Mesenchymal stem cell (in vitro differentiated cells and primary cell): Measurements from ENCODE around the gene WDR55. TPM values are rescaled to one million over a fixed set of nuclear protein-coding genes. Genes with fewer than 3 reads are reported as not detected.
A peak's percentile ranks its signal among the peaks of the same experiment; 100 is the strongest.
"Not testable (repeated sequence)": the region's sequence is repeated elsewhere in the genome, so short reads cannot be mapped to it uniquely, and the experiment has no call there.

ENCODE experiments used
- DNase-seq: peaks from one replicate; pipeline ENCODE4 v3.0.0-alpha.2; 2013
- H2AFZ ChIP-seq: one replicate; pipeline ENCODE4 v1.6.1; 2013; ENCODE audit warnings: low read depth, mild to moderate bottlenecking, control low read depth, inconsistent platforms, low read length, moderate library complexity
- H2AK5ac ChIP-seq: 2 replicates; pipeline ENCODE4 v1.6.1; 2013; ENCODE audit warnings: low read length, moderate library complexity, mild to moderate bottlenecking, inconsistent platforms; ENCODE audit not compliant: severe bottlenecking
- H2BK120ac ChIP-seq: one replicate; pipeline ENCODE4 v1.6.1; 2013; ENCODE audit warnings: low read depth, mild to moderate bottlenecking, inconsistent platforms, low read length, moderate library complexity
- H2BK12ac ChIP-seq, 2 experiments: one replicate each; pipeline ENCODE4 v1.6.1; 2013; ENCODE audit warnings: inconsistent platforms in 2 of 2, low read length in 2 of 2, mild to moderate bottlenecking in 2 of 2, moderate library complexity in 2 of 2, control low read depth in 1 of 2
- H2BK15ac ChIP-seq: one replicate; pipeline ENCODE4 v1.6.1; 2013; ENCODE audit warnings: mild to moderate bottlenecking, low read depth, inconsistent platforms; ENCODE audit not compliant: poor library complexity, severe bottlenecking
- H2BK5ac ChIP-seq: 2 replicates; pipeline ENCODE4 v1.6.1; 2013; ENCODE audit warnings: low read depth, mild to moderate bottlenecking, low read length, control low read depth, inconsistent platforms; ENCODE audit not compliant: poor library complexity, severe bottlenecking
- H3K14ac ChIP-seq, 2 experiments: one replicate each; pipeline ENCODE4 v1.6.1; 2013; ENCODE audit warnings: inconsistent platforms in 2 of 2, low read length in 2 of 2, control low read depth in 1 of 2, mild to moderate bottlenecking in 1 of 2, moderate library complexity in 1 of 2
- H3K18ac ChIP-seq, 2 experiments: one replicate each; pipeline ENCODE4 v1.6.1; 2013; ENCODE audit warnings: inconsistent platforms in 2 of 2, low read length in 2 of 2, control low read depth in 1 of 2, low read depth in 1 of 2, mild to moderate bottlenecking in 1 of 2
- H3K23ac ChIP-seq, 2 experiments: one replicate each; pipeline ENCODE4 v1.6.1; 2013; ENCODE audit warnings: inconsistent platforms in 2 of 2, low read length in 2 of 2, mild to moderate bottlenecking in 2 of 2, moderate library complexity in 2 of 2, control low read depth in 1 of 2
- H3K27ac ChIP-seq: 2 replicates; pipeline ENCODE4 v1.5.1; 2013; ENCODE audit warnings: mild to moderate bottlenecking, moderate library complexity, low read length, control low read depth, inconsistent platforms; ENCODE audit not compliant: poor library complexity, severe bottlenecking
- H3K27me3 ChIP-seq, 2 experiments: 2 replicates each; pipeline versions ENCODE4 v1.6.1 to v1.7.0; 2013; ENCODE audit warnings: low read length in 2 of 2, mild to moderate bottlenecking in 2 of 2, moderate library complexity in 2 of 2, control low read depth in 1 of 2, inconsistent platforms in 1 of 2; ENCODE audit not compliant: control insufficient read depth in 1 of 2, insufficient read depth in 1 of 2
- H3K36me3 ChIP-seq, 2 experiments: 2 replicates each; pipeline versions ENCODE4 v1.6.1 to v1.7.0; 2013; ENCODE audit warnings: low read length in 2 of 2, control low read depth in 1 of 2, inconsistent platforms in 1 of 2, low read depth in 1 of 2, mild to moderate bottlenecking in 1 of 2; ENCODE audit not compliant: insufficient read depth in 2 of 2, control insufficient read depth in 1 of 2
- H3K4ac ChIP-seq, 2 experiments: one replicate each; pipeline ENCODE4 v1.6.1; 2013; ENCODE audit warnings: inconsistent platforms in 2 of 2, low read length in 2 of 2, mild to moderate bottlenecking in 2 of 2, moderate library complexity in 2 of 2, control low read depth in 1 of 2, low read depth in 1 of 2
- H3K4me1 ChIP-seq: 2 replicates; pipeline ENCODE4 v1.6.1; 2013; ENCODE audit warnings: low read depth, low read length, control low read depth; ENCODE audit not compliant: control insufficient read depth, insufficient read depth
- H3K4me2 ChIP-seq: 2 replicates; pipeline ENCODE4 v1.6.1; 2013; ENCODE audit warnings: low read length, mild to moderate bottlenecking, inconsistent platforms; ENCODE audit not compliant: poor library complexity, severe bottlenecking
- H3K4me3 ChIP-seq, 2 experiments: 2 replicates each; pipeline versions ENCODE4 v1.5.1 to v1.7.0; 2013; ENCODE audit warnings: low read length in 2 of 2, mild to moderate bottlenecking in 2 of 2, control low read depth in 1 of 2, low read depth in 1 of 2; ENCODE audit not compliant: insufficient read depth in 1 of 2
- H3K79me1 ChIP-seq: replicated peaks from 2 replicates; pipeline ENCODE4 v1.6.1; 2013; ENCODE audit warnings: mild to moderate bottlenecking, control low read depth, low read length, inconsistent platforms; ENCODE audit not compliant: poor library complexity, severe bottlenecking
- H3K9ac ChIP-seq: 2 replicates; pipeline ENCODE4 v1.7.0; 2013; ENCODE audit warnings: mild to moderate bottlenecking, low read length, moderate library complexity
- H3K9me3 ChIP-seq: 2 replicates; pipeline ENCODE4 v1.7.0; 2013; ENCODE audit warnings: mild to moderate bottlenecking, low read length; ENCODE audit not compliant: control insufficient read depth
- H4K8ac ChIP-seq: one replicate; pipeline ENCODE4 v1.6.1; 2013; ENCODE audit warnings: inconsistent platforms, mild to moderate bottlenecking, low read length, moderate library complexity
- H4K91ac ChIP-seq: one replicate; pipeline ENCODE4 v1.6.1; 2013; ENCODE audit warnings: mild to moderate bottlenecking, low read length, inconsistent platforms
- WGBS: methylation state at CpG from one replicate; pipeline ENCODE4 v1.1.7; 2013; ENCODE audit warnings: mixed read lengths; 5-methylcytosine and 5-hydroxymethylcytosine counted together
- polyA plus RNA-seq, 2 experiments: library from polyadenylated mRNA; stranded (reverse); fragments of 200-250 nt; gene quantifications; one replicate each; pipeline ENCODE4 v1.2.3, GENCODE V29; 2013

The WDR55 gene, protein sequence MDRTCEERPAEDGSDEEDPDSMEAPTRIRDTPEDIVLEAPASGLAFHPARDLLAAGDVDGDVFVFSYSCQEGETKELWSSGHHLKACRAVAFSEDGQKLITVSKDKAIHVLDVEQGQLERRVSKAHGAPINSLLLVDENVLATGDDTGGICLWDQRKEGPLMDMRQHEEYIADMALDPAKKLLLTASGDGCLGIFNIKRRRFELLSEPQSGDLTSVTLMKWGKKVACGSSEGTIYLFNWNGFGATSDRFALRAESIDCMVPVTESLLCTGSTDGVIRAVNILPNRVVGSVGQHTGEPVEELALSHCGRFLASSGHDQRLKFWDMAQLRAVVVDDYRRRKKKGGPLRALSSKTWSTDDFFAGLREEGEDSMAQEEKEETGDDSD
- polyA plus RNA-seq (2013, experiment 1 of 2) = 16.7 TPM
- polyA plus RNA-seq (2013, experiment 2 of 2) = 16.7 TPM

DNA sequence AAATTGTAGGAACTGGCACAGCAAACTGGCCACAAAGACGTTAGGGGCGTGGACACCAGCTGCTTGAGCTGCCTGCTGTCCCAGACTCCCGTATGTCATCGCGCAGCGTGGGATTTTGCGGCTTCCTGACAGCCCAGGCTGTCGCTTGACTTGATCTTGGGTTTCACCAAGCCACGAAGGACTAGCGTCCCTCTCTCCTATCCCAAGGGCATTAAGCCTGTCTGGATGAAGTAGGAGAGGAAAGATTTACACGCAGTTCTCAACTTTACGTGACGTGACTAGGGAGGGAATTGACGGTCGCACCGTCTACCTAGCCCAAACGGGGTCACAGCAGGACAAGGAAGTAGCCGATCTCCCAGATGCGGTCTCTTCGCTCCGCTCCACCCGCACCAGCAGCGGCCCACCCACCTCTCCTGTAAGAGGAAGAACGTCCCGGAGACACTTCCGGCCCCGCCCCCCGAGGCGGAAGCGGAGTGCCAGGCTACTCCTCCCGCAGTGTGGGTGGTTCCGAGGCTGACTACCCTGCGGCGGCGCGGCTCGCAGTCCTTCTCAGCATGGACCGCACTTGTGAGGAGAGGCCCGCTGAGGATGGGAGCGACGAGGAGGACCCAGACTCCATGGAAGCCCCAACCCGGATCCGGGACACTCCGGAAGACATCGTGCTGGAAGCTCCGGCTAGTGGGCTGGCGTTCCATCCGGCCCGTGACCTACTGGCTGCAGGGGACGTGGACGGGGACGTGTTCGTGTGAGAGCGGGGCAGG is at the start of gene WDR55:
WDR55 (plus strand) TSS at position 546 of the 761 bp plus-strand sequence; CDS start at position 555, 9 bp downstream.
- Histone ChIP-seq H2BK15ac (no peak within 1 kb of the TSS), H4K91ac (peak within 1 kb of the TSS; percentile 72), H3K4me1 (peaks cover 9% of the 10 kb centered on the region), H3K79me1 (peaks cover 18% of the 10 kb centered on the region), H3K4me2 (peak within 1 kb of the TSS; percentile 69), H3K9me3 (no peaks in the 10 kb centered on the region), H2BK5ac (peak within 1 kb of the TSS; percentile 53), H3K27me3 (no peaks in the 10 kb centered on the region), H2BK12ac (peak within 1 kb of the TSS in 1 of 2 experiments; percentile 68), H3K9ac (peak within 1 kb of the TSS; percentile 91), H3K4ac (peak within 1 kb of the TSS; percentile 27 to 94), H3K18ac (peak within 1 kb of the TSS; percentile 80 to 81), H3K23ac (peak within 1 kb of the TSS in 1 of 2 experiments; percentile 42), H2BK120ac (no peak within 1 kb of the TSS), H3K4me3 (peak within 1 kb of the TSS; percentile 85 to 88), H3K14ac (peak within 1 kb of the TSS in 1 of 2 experiments; percentile 97), H3K27ac (peak within 1 kb of the TSS; percentile 87), H2AFZ (peak within 1 kb of the TSS; percentile 66), H4K8ac (peak within 1 kb of the TSS; percentile 78), H2AK5ac (no peak within 1 kb of the TSS), H3K36me3 (peaks cover 44 to 72% of the 10 kb centered on the region in 2 experiments)
- peak; percentile 96 for DNase-seq
- WGBS = under 1% methylated on average over 52 of the region's 54 CpGs

DNA sequence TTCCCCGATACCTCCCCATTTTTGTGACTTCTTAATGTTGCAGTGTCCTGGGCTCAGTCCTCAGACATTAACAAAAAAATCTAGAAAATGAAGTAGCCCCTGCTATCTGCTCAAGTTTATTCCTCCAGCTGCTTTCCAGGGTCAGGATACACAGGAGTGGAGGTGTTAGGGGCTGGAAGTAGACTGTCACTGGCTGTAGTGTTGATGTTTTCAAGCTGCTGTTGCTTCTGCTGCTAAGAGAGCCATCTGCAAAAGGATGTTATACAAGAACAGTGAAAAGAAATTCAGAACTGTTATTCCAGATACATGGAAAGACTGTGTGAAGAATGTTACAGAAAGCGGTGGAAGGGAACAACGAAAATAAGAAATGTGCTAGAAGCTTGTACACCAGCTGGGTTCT is 42.4 kb upstream of the WDR55 start:
- H2BK120ac ChIP-seq = no peak overlapping the region
- WGBS = 96% methylated on average over 3 of the region's 3 CpGs
- H3K18ac ChIP-seq = no peak overlapping the region
- no peaks in the 10 kb centered on the region for H3K4me1 ChIP-seq
- H3K79me1 ChIP-seq = no peaks in the 10 kb centered on the region
- no peak overlapping the region for H2BK5ac ChIP-seq
- no peak for DNase-seq
- H3K27ac ChIP-seq = no peak overlapping the region
- H2AK5ac ChIP-seq = no peak overlapping the region
- peaks cover 0 to 6% of the 10 kb centered on the region in 2 experiments for H3K27me3 ChIP-seq
- no peak overlapping the region for H3K23ac ChIP-seq
- H4K8ac ChIP-seq = no peak overlapping the region
- H3K4me3 ChIP-seq = no peak overlapping the region
- no peak overlapping the region for H3K9ac ChIP-seq
- no peaks in the 10 kb centered on the region for H3K36me3 ChIP-seq
- H2BK12ac ChIP-seq = no peak overlapping the region
- H2AFZ ChIP-seq = no peak overlapping the region
- H3K14ac ChIP-seq = no peak overlapping the region
- H3K4me2 ChIP-seq = no peak overlapping the region
- no peak overlapping the region for H4K91ac ChIP-seq
- H2BK15ac ChIP-seq = no peak overlapping the region
- peaks cover 5% of the 10 kb centered on the region for H3K9me3 ChIP-seq
- H3K4ac ChIP-seq = no peak overlapping the region

DNA sequence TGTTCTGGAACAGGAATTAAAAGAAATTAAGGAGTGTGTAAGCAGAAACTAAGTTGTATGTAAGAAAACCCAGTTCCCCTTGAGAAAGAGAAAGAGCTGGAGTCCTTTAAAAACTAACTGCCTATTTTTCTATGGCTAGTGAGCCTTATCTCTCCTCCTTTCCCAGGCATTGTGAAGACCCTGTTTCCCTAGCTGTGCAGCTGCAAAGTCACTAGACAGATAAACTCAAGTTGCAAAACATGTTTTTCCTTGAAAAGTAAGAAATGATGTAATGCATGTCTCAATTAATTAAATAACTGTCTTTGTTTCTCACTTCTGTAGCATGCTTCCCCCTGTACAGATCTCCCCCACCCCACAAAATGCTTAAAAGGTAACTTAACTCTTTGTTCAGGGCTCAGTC is 41.6 kb upstream of the WDR55 start:
- H2AK5ac ChIP-seq, H3K4me3 ChIP-seq, H3K9ac ChIP-seq, H3K18ac ChIP-seq, H3K27me3 ChIP-seq, H4K8ac ChIP-seq, H3K4me2 ChIP-seq, H2BK5ac ChIP-seq, H2BK12ac ChIP-seq, H3K9me3 ChIP-seq, H3K4ac ChIP-seq, H4K91ac ChIP-seq, H3K4me1 ChIP-seq, H3K23ac ChIP-seq, H2AFZ ChIP-seq, H3K79me1 ChIP-seq, H3K27ac ChIP-seq, H2BK15ac ChIP-seq, H3K14ac ChIP-seq, DNase-seq, H2BK120ac ChIP-seq, H3K36me3 ChIP-seq: not testable (repeated sequence)

DNA sequence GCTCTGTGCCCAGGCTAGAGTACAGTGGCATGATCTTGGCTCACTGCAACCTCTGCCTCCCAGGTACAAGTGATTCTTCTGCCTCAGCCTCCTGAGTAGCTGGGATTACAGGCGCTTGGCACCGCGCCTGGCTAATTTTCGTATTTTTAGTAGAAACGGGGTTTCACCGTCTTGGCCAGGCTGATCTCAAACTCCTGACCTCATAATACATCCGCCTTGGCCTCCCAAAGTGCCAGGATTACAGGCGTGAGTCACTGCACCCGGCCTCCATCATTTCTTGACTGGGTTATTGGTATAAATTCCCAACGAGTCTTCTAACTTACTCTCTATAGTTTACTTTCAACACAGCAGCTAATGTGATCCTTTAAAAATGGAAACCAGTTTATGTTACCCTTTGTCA is 39.8 kb upstream of the WDR55 start:
- H3K4ac ChIP-seq, H3K9ac ChIP-seq, H3K4me1 ChIP-seq, H3K36me3 ChIP-seq, H3K27ac ChIP-seq, H3K4me3 ChIP-seq, H3K27me3 ChIP-seq, H4K8ac ChIP-seq, H2BK5ac ChIP-seq, H3K4me2 ChIP-seq, H2AK5ac ChIP-seq, H3K14ac ChIP-seq, H2BK120ac ChIP-seq, H2BK12ac ChIP-seq, H2AFZ ChIP-seq, H2BK15ac ChIP-seq, H4K91ac ChIP-seq, DNase-seq, H3K18ac ChIP-seq, H3K79me1 ChIP-seq, H3K23ac ChIP-seq: not testable (repeated sequence)
- WGBS = 85% methylated on average over 10 of the region's 10 CpGs
- H3K9me3 ChIP-seq = peaks cover 16% of the 10 kb centered on the region
